ENCODE measurements around the gene RPS19. TPM values are rescaled to one million over a fixed set of nuclear protein-coding genes. Genes with fewer than 3 reads are reported as not detected.
"Not testable (repeated sequence)": the region's sequence is repeated elsewhere in the genome, so short reads cannot be mapped to it uniquely, and the experiment has no call there.

The RPS19 gene
- total RNA-seq, 1 experiment from 2014 or later = 3,670 TPM

DNA sequence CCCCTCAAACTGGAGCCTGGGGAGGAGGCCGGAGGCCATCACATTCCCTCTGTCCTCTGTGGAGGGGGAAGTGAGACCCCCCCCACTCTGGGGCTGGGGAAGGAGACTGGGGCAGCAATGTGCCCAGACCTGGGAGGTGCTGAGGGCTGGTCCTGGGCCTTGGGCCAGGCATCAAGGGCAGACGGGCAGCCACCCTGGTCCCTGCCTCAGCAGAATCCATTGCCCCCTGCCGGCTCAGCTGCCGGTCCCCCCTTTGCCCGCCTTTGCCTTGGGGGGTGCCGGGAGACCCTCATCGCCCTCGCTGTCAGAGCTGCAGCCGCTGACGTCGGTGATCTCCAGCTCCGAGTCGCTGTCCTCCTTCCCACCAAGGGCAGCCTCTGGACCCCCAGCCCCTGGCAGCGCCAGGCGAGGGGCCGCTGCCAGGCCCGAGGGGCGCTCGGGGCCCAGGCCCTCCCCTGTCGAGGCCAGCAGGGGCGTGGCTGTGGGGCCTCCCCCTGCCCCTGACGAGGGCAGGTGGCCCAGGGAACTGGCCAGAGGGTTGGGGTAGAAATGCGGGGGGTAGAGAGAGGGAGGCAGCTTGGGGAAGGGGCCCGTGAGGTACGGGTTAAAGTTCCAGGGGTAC, 48.0 kb downstream of the RPS19 start:
- DNase-seq (ENCODE audit: low read depth) = no peak
- in situ Hi-C loops (cut with HindIII; ENCODE audit: low pct_unique_long_range_greater_than_20kb, low sequenced_read_pairs) = no loop called here

DNA sequence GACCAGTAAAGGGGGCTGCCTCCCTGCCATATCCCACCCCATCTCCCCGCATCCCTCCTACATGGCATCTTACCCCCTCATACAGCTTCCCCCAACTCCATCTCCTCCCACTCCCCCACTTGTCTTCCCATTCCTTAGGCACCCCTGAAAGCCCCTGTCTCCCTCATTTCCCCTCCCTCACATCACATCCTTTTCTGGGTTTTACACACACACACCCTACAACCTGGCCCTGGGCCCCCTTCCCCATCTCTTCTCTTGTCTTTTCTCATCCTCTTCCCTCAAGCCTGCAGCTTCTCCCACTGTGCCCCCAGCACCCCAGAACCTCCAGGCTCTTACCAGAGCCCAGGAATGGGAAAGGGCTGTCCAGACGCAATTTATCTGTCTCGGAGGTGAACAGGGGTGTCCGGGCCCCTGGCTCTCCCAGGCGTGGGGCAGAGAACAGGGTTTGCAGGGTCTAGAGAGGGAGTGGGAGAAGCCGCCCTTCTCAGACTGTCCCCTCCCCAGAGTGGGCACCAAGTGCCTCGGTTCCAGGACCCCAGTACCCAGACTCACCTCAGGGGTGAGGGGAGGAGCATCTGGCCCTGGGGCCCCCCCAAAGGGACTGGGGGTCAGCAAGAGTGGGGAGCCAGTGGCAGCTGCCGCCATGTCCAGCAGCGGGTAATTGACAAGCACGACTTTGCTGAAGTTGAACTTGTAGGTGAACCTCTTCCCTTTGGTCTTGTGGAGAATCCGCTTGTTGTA, 48.8 kb downstream of the RPS19 start:
- in situ Hi-C loops (cut with HindIII; ENCODE audit: low pct_unique_long_range_greater_than_20kb, low sequenced_read_pairs) = no loop called here
- DNase-seq (ENCODE audit: low read depth) = no peak

DNA sequence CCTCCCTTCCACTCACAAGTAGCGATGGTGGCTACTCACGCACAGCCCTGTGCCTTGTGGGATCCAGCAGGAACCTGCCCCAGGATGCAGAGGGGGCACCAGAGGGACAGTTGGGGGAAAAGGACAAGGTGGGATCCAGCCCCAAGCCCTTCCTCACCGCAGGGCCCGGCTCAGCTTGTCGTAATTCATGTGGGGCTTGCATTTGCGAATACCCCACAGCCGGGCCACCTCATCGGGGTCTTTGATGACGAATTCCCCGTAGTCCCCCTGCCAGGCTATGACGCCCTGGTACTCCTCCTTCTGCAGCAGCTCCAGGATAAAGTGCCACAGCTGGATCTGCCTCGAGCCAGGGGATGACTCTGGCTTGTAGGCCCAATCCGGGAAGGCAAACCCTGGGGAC, 49.7 kb downstream of the RPS19 start:
- in situ Hi-C loops (cut with HindIII; ENCODE audit: low pct_unique_long_range_greater_than_20kb, low sequenced_read_pairs) = no loop called here
- no peak for DNase-seq (ENCODE audit: low read depth)

DNA sequence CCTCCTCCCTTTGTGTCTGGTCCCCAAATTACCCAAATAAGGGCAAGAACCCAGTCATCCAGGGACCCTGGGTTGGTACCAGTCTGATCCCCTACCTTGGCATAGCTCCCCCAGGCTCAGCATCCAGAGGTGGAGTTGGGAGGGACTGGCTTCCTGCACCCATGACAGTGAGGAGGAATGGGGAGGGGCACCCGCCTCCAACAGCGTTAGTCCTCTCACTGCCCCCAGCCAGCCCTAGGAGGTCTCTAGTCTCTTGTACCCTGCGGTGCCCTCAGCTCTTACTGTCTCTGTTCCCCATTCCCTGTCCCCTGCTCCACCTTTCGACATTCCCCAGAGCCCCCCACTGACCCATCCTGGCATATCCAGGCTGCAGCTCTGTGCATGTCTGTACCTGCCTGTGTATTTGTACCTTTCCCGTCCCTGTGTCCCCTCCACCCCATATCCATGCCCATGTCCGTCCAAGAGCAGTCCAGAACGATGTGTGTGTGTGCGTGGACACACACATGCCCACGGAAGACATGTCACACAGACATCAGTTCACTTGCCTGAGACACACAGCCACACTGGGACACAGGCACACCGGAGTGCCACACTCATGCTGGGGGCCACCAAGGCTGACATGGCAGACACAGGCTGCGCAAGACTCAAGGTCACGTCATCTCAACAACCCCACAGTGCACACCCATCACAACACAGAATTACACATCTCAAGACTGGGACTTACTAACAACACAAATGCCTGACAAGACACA, 50.4 kb downstream of the RPS19 start:
- in situ Hi-C loops (cut with HindIII; ENCODE audit: low pct_unique_long_range_greater_than_20kb, low sequenced_read_pairs) = no loop called here
- DNase-seq (ENCODE audit: low read depth) = no peak

DNA sequence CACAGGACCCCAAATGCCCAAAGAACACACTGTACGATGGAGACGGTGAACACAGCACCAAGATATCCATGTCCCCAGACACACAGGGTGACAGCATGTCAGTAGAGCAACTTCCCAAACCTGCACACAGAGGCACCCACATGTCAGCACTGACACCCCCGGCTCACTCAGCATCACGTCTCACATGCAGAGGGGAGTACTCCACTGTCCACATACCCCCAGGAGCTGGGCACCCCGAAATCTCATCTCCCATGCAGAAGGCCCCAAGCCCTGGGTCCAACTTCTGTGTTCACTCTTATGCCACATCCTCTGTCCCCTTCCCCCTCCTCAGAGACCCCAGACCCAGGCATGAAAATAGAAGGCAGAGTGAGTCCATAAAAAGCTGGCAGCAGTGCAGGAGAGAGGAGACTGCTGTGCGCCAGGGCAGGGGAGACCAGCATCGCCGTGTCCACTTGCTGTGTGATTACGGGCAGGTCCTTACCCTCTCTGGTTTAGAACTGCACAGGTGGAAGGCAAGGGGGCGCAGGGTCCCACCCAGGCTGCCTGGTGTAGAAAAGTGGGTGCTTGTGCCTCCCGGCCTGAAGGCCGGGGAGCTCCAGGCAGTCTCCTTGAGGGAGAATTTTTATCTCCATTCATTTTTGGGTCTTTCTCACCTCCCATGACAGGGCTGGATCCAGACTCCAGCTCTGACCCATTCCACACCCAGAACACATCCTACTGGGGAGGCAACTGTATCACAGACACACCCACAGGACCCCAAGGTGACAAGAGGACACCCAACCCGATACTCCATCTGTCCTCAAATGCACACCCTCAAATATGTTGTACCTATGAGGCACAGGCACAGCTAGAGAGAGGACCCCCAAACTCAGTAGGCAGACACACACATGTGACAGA, 51.2 kb downstream of the RPS19 start:
- DNase-seq (ENCODE audit: low read depth) = no peak
- in situ Hi-C loops (cut with HindIII; ENCODE audit: low pct_unique_long_range_greater_than_20kb, low sequenced_read_pairs) = no loop called here

DNA sequence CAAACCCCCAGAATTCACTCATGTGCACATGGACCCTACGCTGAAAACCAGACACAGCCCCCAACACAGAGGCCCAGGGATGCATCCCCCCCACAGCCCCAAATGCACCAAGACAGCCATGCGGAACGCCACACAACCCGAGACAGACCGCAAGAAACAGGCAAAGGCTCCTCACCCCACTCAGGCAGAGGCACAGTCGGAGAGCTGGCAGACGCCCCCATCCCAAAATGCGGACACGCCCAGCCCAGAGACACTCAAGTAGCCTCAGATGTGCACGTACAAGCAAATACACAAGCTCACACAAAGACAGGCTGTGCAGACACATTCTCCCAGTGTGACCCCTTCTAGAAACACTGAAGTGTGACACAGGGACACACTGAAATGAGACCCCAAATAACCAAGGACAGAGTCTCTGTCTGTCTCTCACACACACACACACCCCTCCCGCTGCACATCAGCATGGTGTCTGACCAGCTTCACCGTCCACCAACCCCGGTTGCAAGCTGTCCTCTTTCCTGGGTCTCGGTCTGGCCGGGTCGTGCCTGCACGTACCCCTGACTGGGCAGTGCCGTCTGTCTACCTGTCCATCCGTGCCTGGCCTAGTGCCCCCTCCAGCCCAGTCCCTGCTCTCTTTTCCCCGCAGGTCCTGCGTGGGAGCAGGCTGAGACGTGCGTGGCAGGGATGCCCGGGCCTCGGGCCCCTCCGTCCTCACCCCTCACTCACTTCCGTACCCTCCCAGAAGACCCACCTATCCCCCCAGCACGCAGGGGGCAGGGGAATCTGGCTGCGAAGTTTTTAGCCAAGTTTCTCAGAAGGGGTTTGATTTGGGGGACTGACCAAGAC, 52.1 kb downstream of the RPS19 start:
- no peak for DNase-seq (ENCODE audit: low read depth)
- in situ Hi-C loops (cut with HindIII; ENCODE audit: low pct_unique_long_range_greater_than_20kb, low sequenced_read_pairs) = no loop called here

DNA sequence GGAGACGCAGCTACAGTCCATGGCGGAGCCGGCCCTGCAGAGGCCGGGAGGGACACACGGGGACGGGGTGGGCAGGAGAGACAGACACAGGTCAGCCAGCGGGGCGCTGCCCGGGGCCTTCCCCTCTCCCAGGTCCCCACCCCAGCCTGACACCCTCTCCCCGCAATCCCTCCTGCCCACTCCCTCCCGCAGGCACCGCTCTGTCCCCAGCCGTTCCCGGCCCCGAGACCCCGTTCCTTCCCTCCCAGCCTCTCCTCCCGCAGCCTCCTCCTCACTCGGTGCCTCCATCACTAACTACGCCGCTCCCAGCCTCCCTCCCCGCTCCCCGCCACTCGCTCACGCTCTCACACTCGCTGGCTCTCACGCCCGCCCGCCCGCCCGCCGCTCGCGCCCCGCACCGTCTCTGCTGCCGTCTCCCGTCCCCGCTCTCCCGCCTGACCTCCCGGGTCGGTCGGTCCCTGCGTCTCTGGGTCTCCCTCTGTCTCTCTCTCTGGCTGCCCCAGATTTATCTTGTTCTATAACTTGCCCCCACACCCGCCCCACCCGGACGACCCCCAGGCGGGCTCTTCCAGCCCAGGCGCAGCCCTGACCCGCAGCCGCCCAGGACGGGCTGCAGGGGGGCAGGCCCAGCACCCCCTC, 53.0 kb downstream of the RPS19 start:
- DNase-seq (ENCODE audit: low read depth) = no peak
- in situ Hi-C loops (cut with HindIII; ENCODE audit: low pct_unique_long_range_greater_than_20kb, low sequenced_read_pairs) = no loop called here

DNA sequence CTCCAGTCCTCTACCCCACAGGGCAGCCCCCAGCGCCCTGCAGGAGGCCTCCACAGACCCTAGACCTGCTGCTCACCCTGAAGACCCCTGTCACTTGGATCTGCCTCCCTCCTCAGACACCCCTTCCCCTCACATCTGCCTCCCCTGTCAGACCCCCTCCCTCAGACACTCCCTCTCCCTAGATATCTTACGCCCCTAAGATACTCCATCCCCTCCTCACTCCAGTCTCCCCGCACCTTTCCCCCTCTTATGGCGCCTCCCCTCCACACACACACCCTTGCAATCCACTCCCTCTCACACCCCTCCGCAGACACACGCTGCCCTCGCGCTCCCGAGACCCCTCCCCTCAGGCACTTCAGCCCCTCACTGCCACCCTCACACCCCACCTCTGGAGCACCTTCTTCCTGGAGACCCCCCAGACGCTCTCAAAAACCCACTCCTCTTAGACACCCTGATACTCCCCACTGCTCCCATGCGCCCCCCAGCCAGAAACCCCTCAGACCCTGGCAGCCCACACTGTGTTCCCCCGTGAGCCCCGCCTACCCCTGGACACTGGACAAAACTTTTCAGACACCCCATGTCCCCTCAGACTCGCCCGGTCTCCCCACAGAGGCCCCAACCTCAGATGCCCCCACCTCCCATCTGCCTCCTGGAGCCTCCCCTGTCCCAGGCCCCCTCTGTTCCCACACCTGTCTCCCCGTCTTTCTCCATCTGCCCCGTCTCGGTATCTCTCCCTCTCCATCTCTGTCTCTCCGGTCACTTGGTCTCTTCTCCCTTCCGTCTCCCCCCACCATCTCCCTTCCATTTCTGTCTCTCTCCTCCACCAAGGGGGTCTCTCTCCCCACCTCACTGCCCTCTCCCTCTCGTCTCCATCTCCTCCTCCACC, 53.7 kb downstream of the RPS19 start:
- in situ Hi-C loops (cut with HindIII; ENCODE audit: low pct_unique_long_range_greater_than_20kb, low sequenced_read_pairs) = no loop called here
- DNase-seq (ENCODE audit: low read depth) = no peak

DNA sequence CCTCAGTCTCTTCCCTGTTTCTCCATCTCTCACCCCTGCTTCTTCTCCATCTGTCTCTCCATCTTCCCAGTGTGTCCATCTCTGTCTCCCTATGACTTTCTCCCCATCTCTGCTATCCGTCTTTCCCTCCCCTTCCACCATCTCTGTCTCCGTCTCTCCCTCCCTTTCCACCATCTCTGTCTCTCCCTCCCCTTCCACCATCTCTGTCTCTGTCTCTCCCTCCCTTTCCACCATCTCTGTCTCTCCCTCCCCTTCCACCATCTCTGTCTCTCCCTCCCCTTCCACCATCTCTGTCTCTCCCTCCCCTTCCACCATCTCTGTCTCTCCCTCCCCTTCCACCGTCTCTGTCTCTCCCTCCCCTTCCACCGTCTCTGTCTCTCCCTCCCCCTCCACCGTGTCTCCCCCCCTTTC, 54.4 kb downstream of the RPS19 start:
- in situ Hi-C loops (cut with HindIII; ENCODE audit: low pct_unique_long_range_greater_than_20kb, low sequenced_read_pairs); DNase-seq (ENCODE audit: low read depth): not testable (repeated sequence)

DNA sequence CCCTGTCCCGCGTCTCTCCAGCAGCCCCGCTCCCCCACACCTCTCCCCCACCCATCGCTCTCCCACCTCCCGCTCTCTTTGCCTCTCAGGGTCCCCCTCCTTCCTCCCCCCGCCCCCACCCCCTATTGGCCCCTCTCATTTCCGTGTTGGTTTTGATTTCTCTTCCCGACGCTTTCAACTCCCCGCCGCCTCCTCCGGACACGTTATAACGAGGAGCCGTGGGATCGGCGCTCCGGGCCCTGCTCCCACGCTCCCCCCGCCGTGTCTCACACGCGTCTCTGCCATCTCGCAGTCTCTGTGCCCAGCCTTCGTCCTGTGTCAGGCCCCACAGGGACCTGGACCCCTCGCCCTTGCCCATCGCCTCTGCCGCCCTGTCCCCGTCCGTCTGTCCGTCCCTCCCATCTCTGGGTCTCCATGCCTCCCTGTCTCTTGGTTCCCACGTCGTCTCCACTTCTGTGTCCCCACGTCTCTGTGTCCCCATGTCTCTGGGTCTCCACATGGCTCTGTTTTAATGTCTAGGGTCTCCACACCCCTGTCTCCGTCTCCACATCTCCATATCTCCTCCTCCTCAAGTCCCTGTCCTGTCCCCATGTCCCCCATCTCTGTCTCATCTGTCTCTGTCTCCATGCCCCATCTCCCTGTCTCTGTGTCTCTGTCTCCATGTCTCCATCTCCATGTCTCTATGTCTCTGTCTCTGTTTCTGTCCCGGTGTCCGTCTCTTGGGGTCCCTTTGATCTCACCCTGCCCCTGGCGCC, 55.1 kb downstream of the RPS19 start:
- in situ Hi-C loops (cut with HindIII; ENCODE audit: low pct_unique_long_range_greater_than_20kb, low sequenced_read_pairs) = no loop called here
- DNase-seq (ENCODE audit: low read depth) = no peak

DNA sequence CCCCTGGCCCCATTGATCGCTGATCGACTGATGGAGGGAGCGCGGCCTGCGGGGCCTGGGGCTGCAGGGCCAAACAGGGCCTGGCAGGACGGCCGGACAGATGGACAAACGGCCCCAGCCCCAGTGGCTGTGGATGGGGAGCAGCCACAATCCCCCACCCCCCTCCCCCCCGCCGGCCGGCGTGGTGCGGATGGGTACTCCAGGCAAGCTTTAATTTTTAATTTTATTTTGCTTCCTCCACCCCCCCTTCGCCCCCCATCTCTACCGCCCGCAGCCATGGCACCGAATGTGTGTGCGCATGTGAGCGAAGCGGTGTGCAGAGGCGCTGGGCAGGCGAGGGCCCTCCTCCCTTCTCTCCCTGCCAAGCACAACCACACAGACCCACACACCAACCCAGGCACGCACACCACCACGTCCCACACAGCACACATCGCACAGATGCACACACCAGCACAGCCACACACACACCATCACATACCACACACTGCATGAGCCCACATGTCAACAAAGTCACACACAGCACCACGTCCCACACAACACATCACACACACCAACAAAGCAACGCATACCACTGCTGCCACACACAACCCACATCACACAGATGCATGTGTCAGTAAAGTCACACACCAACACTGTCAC, 55.8 kb downstream of the RPS19 start:
- no peak for DNase-seq (ENCODE audit: low read depth)
- in situ Hi-C loops (cut with HindIII; ENCODE audit: low pct_unique_long_range_greater_than_20kb, low sequenced_read_pairs) = no loop called here

DNA sequence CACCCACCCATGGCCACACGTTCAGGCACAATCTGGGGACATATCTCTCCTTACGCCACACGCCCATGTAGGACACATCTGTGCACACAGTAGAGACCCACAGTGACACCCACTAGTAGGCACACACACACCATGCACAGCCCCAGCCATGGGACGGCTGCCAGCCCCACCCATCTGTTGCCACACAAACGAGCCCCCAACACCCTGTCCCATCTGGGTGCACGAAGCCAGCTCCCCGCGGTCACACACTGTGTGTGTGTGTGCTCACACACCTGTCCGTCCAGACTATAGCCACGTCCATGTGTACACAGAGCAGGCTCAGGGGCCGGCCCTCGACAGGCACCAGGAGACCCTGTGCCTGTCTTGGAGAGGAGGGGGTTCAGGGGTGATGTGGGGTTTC, 57.6 kb downstream of the RPS19 start:
- DNase-seq (ENCODE audit: low read depth) = no peak
- in situ Hi-C loops (cut with HindIII; ENCODE audit: low pct_unique_long_range_greater_than_20kb, low sequenced_read_pairs) = no loop called here

DNA sequence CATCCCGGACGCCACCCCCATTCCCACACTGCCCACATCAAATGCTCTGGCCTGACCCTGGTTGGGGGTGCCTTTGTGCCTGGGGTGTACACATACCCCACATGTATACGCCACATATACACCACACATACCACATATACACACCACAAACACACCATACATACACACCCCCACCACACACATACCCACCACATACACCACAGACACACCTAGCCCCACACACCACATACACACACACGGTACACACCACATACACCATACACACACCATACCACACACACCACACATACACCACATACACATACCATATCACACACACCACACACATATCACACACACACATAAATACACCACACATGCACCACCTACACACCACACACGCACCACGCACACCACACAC, 58.0 kb downstream of the RPS19 start:
- no peak for DNase-seq (ENCODE audit: low read depth)
- in situ Hi-C loops (cut with HindIII; ENCODE audit: low pct_unique_long_range_greater_than_20kb, low sequenced_read_pairs) = no loop called here

DNA sequence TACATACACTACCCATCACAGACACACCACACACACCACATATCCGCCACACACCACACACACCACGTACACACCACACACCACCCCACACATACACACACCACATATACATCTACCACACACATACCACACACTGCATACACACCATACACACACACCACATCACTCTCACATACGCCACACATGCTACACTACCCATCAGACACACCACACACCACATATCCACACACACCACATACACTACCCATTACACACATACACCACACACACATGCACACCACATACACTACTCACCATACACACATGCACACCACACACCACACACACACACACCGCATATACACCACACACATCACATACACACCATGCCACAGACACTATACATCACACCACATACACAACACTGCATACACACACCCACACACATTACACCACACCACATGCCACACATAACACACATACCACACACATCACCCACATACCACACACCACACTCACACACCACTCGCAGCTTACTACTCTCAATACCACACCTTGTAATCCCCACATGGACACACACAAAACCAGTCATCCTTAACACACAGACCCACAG, 58.7 kb downstream of the RPS19 start:
- in situ Hi-C loops (cut with HindIII; ENCODE audit: low pct_unique_long_range_greater_than_20kb, low sequenced_read_pairs) = no loop called here
- no peak for DNase-seq (ENCODE audit: low read depth)

Measured in Caki2 (cell line).